ENCODE measurements around the gene ERP44. TPM values are rescaled to one million over a fixed set of nuclear protein-coding genes. Genes with fewer than 3 reads are reported as not detected.
"Not testable (repeated sequence)": the region's sequence is repeated elsewhere in the genome, so short reads cannot be mapped to it uniquely, and the experiment has no call there.

The ERP44 gene
- total RNA-seq, 1 donor, result 18.2 TPM

- Histone ChIP-seq H3K4me1 (ENCODE audit: insufficient read depth, low read length) (no peaks in the 10 kb centered on the region), H3K27me3 (ENCODE audit: insufficient read depth, low read length) (no peaks in the 10 kb centered on the region), H3K4me3 (ENCODE audit: low read length) (no peak overlapping the region), H3K9me3 (ENCODE audit: low read depth, low read length) (no peaks in the 10 kb centered on the region)
Observed at GRCh38 chr9:100112677-100113336, 14.0 kb upstream of the ERP44 start.

GRCh38 chr9:100111235-100111634 is 12.4 kb upstream of the ERP44 start:
- H3K27me3 ChIP-seq (ENCODE audit: insufficient read depth, low read length), result no peaks in the 10 kb centered on the region
- H3K4me3 ChIP-seq (ENCODE audit: low read length), result no peak overlapping the region
- H3K4me1 ChIP-seq (ENCODE audit: insufficient read depth, low read length), result no peaks in the 10 kb centered on the region
- no peaks in the 10 kb centered on the region for H3K9me3 ChIP-seq (ENCODE audit: low read depth, low read length)

- Histone ChIP-seq H3K4me3 (ENCODE audit: low read length) (no peak overlapping the region), H3K9me3 (ENCODE audit: low read depth, low read length) (no peaks in the 10 kb centered on the region), H3K27me3 (ENCODE audit: insufficient read depth, low read length) (no peaks in the 10 kb centered on the region), H3K4me1 (ENCODE audit: insufficient read depth, low read length) (no peaks in the 10 kb centered on the region)
Observed at GRCh38 chr9:100108559-100108958, 9.8 kb upstream of the ERP44 start.

- no peaks in the 10 kb centered on the region for H3K4me1 ChIP-seq (ENCODE audit: insufficient read depth, low read length)
- no peaks in the 10 kb centered on the region for H3K9me3 ChIP-seq (ENCODE audit: low read depth, low read length)
- H3K4me3 ChIP-seq (ENCODE audit: low read length), result no peak overlapping the region
- H3K27me3 ChIP-seq (ENCODE audit: insufficient read depth, low read length), result no peaks in the 10 kb centered on the region
Observed at GRCh38 chr9:100106616-100107015, 7.8 kb upstream of the ERP44 start.

- Histone ChIP-seq H3K27me3 (ENCODE audit: insufficient read depth, low read length) (no peaks in the 10 kb centered on the region), H3K9me3 (ENCODE audit: low read depth, low read length) (no peaks in the 10 kb centered on the region), H3K4me3 (ENCODE audit: low read length) (no peak overlapping the region), H3K4me1 (ENCODE audit: insufficient read depth, low read length) (no peaks in the 10 kb centered on the region)
Observed at GRCh38 chr9:100105861-100106260, 7.1 kb upstream of the ERP44 start.

- H3K27me3 ChIP-seq (ENCODE audit: insufficient read depth, low read length), result no peaks in the 10 kb centered on the region
- H3K4me3 ChIP-seq (ENCODE audit: low read length), result no peak overlapping the region
- no peaks in the 10 kb centered on the region for H3K9me3 ChIP-seq (ENCODE audit: low read depth, low read length)
- H3K4me1 ChIP-seq (ENCODE audit: insufficient read depth, low read length), result peaks cover 10% of the 10 kb centered on the region
Observed at GRCh38 chr9:100104314-100104713, 5.5 kb upstream of the ERP44 start.

GRCh38 chr9:100101608-100102007 is 2.8 kb upstream of the ERP44 start:
- H3K4me1 ChIP-seq (ENCODE audit: insufficient read depth, low read length), result peaks cover 18% of the 10 kb centered on the region
- H3K4me3 ChIP-seq (ENCODE audit: low read length), result no peak overlapping the region
- H3K9me3 ChIP-seq (ENCODE audit: low read depth, low read length), result no peaks in the 10 kb centered on the region
- H3K27me3 ChIP-seq (ENCODE audit: insufficient read depth, low read length), result no peaks in the 10 kb centered on the region

GRCh38 chr9:100100146-100100667 is 1.4 kb upstream of the ERP44 start:
- peaks cover 18% of the 10 kb centered on the region for H3K4me1 ChIP-seq (ENCODE audit: insufficient read depth, low read length)
- no peaks in the 10 kb centered on the region for H3K9me3 ChIP-seq (ENCODE audit: low read depth, low read length)
- H3K4me3 ChIP-seq (ENCODE audit: low read length), result no peak overlapping the region
- no peaks in the 10 kb centered on the region for H3K27me3 ChIP-seq (ENCODE audit: insufficient read depth, low read length)

- H3K9me3 ChIP-seq (ENCODE audit: low read depth, low read length), result no peaks in the 10 kb centered on the region
- no peaks in the 10 kb centered on the region for H3K27me3 ChIP-seq (ENCODE audit: insufficient read depth, low read length)
- H3K4me3 ChIP-seq (ENCODE audit: low read length), result peak overlapping the region; percentile 98
- peaks cover 19% of the 10 kb centered on the region for H3K4me1 ChIP-seq (ENCODE audit: insufficient read depth, low read length)
Observed at GRCh38 chr9:100099722-100100042, 882 bp upstream of the ERP44 start.

GRCh38 chr9:100098046-100098886 is 534 bp downstream of the ERP44 start:
- Histone ChIP-seq H3K27me3 (ENCODE audit: insufficient read depth, low read length) (no peaks in the 10 kb centered on the region), H3K4me1 (ENCODE audit: insufficient read depth, low read length) (peaks cover 27% of the 10 kb centered on the region), H3K4me3 (ENCODE audit: low read length) (peak overlapping the region; percentile 98), H3K9me3 (ENCODE audit: low read depth, low read length) (no peaks in the 10 kb centered on the region)

- H3K4me1 ChIP-seq (ENCODE audit: insufficient read depth, low read length), result peaks cover 29% of the 10 kb centered on the region
- H3K9me3 ChIP-seq (ENCODE audit: low read depth, low read length), result no peaks in the 10 kb centered on the region
- no peaks in the 10 kb centered on the region for H3K27me3 ChIP-seq (ENCODE audit: insufficient read depth, low read length)
- H3K4me3 ChIP-seq (ENCODE audit: low read length), result no peak overlapping the region
Observed at GRCh38 chr9:100096378-100096916, 2.4 kb downstream of the ERP44 start.

GRCh38 chr9:100094411-100094810 is 4.4 kb downstream of the ERP44 start:
- H3K4me3 ChIP-seq (ENCODE audit: low read length); H3K27me3 ChIP-seq (ENCODE audit: insufficient read depth, low read length); H3K9me3 ChIP-seq (ENCODE audit: low read depth, low read length): not testable (repeated sequence)
- peaks cover 20% of the 10 kb centered on the region for H3K4me1 ChIP-seq (ENCODE audit: insufficient read depth, low read length)

- H3K4me3 ChIP-seq (ENCODE audit: low read length), result no peak overlapping the region
- no peaks in the 10 kb centered on the region for H3K27me3 ChIP-seq (ENCODE audit: insufficient read depth, low read length)
- no peaks in the 10 kb centered on the region for H3K9me3 ChIP-seq (ENCODE audit: low read depth, low read length)
- H3K4me1 ChIP-seq (ENCODE audit: insufficient read depth, low read length), result peaks cover 28% of the 10 kb centered on the region
Observed at GRCh38 chr9:100092066-100092465, 6.7 kb downstream of the ERP44 start.

GRCh38 chr9:100091650-100092049 is 7.2 kb downstream of the ERP44 start:
- no peak overlapping the region for H3K4me3 ChIP-seq (ENCODE audit: low read length)
- peaks cover 28% of the 10 kb centered on the region for H3K4me1 ChIP-seq (ENCODE audit: insufficient read depth, low read length)
- H3K27me3 ChIP-seq (ENCODE audit: insufficient read depth, low read length), result no peaks in the 10 kb centered on the region
- H3K9me3 ChIP-seq (ENCODE audit: low read depth, low read length), result no peaks in the 10 kb centered on the region

- Histone ChIP-seq H3K27me3 (ENCODE audit: insufficient read depth, low read length) (no peaks in the 10 kb centered on the region), H3K4me3 (ENCODE audit: low read length) (no peak overlapping the region), H3K4me1 (ENCODE audit: insufficient read depth, low read length) (peaks cover 28% of the 10 kb centered on the region), H3K9me3 (ENCODE audit: low read depth, low read length) (no peaks in the 10 kb centered on the region)
Observed at GRCh38 chr9:100090880-100091279, 7.9 kb downstream of the ERP44 start.

Measured in mononuclear cell (primary cell).